Retinal pigment epithelial cell (primary cell): ENCODE results near the gene DICER1.
A peak's percentile ranks its signal among the peaks of the same experiment; 100 is the strongest.

Experiments used
- DNase-seq: peaks from one replicate; pipeline ENCODE4 v3.0.0-alpha.2; 2010; ENCODE audit warnings: low read depth
- H3K4me3 ChIP-seq: 2 replicates; pipeline ENCODE4 v1.5.1; 2011; ENCODE audit warnings: mild to moderate bottlenecking, low read length, control low read depth, moderate library complexity
- CTCF ChIP-seq: conservative IDR thresholded peaks from 2 replicates; pipeline ENCODE4 v1.5.1; 2011; ENCODE audit warnings: low read depth, low read length, control low read depth, inconsistent platforms

Gene DICER1

GRCh38 chr14:95113476-95113875 is 43.9 kb downstream of the DICER1 start:
- H3K4me3 ChIP-seq: no peak overlapping the region
- no peak for DNase-seq
- no peak for TF ChIP-seq CTCF

GRCh38 chr14:95111507-95112164 is 45.7 kb downstream of the DICER1 start:
- DNase-seq: no peak
- H3K4me3 ChIP-seq: no peak overlapping the region
- no peak for TF ChIP-seq CTCF

GRCh38 chr14:95110178-95110577 is 47.2 kb downstream of the DICER1 start:
- DNase-seq: no peak
- TF ChIP-seq CTCF: no peak
- no peak overlapping the region for H3K4me3 ChIP-seq

GRCh38 chr14:95107711-95108110 is 49.6 kb downstream of the DICER1 start:
- TF ChIP-seq CTCF: no peak
- no peak for DNase-seq
- no peak overlapping the region for H3K4me3 ChIP-seq

GRCh38 chr14:95106971-95107370 is 50.4 kb downstream of the DICER1 start:
- no peak for TF ChIP-seq CTCF
- DNase-seq: no peak
- H3K4me3 ChIP-seq: no peak overlapping the region

GRCh38 chr14:95104911-95105310 is 52.4 kb downstream of the DICER1 start:
- no peak for TF ChIP-seq CTCF
- no peak overlapping the region for H3K4me3 ChIP-seq
- peak; percentile 44 for DNase-seq

GRCh38 chr14:95102680-95103044 is 54.7 kb downstream of the DICER1 start:
- no peak overlapping the region for H3K4me3 ChIP-seq
- no peak for TF ChIP-seq CTCF
- no peak for DNase-seq
